HepG2 (cell line): ENCODE results near the gene DNAJC10.

Experiments used
- FOXK1 ChIP-seq: sonication (generic); formaldehyde crosslinking; IDR thresholded peaks from 2 replicates; pipeline ENCODE4 v1.4.0; 2020; ENCODE audit warnings: low read depth, missing genetic modification reagents, borderline replicate concordance
- NCOA2 ChIP-seq: sonication (generic); formaldehyde crosslinking; IDR thresholded peaks from 2 replicates; pipeline ENCODE4 v1.8.0; 2022; ENCODE audit warnings: inconsistent platforms
- NFE2L1 ChIP-seq: sonication (generic); formaldehyde crosslinking; IDR thresholded peaks from 2 replicates; pipeline ENCODE4 v1.4.0; 2020; ENCODE audit warnings: missing genetic modification reagents, mild to moderate bottlenecking, borderline replicate concordance
- ZNF232 ChIP-seq: sonication (generic); formaldehyde crosslinking; IDR thresholded peaks from 2 replicates; pipeline ENCODE4 v1.4.0; 2020; ENCODE audit warnings: missing genetic modification reagents, borderline replicate concordance
- ZNF24 ChIP-seq: fragments of 450-650 bp; IDR thresholded peaks from 2 replicates; pipeline ENCODE4 v1.6.1; 2017; ENCODE audit warnings: antibody characterized with exemption, mild to moderate bottlenecking
- TF ChIP-seq, protein P1 (sequence below): sonication (generic); formaldehyde crosslinking; IDR thresholded peaks from 2 replicates; pipeline ENCODE4 v1.5.0; 2020; ENCODE audit warnings: missing genetic modification reagents
- TF ChIP-seq, protein P2 (sequence below): sonication (generic); formaldehyde crosslinking; IDR thresholded peaks from 2 replicates; pipeline ENCODE4 v1.5.0; 2020; ENCODE audit warnings: mild to moderate bottlenecking, missing genetic modification reagents, moderate library complexity

DNA sequence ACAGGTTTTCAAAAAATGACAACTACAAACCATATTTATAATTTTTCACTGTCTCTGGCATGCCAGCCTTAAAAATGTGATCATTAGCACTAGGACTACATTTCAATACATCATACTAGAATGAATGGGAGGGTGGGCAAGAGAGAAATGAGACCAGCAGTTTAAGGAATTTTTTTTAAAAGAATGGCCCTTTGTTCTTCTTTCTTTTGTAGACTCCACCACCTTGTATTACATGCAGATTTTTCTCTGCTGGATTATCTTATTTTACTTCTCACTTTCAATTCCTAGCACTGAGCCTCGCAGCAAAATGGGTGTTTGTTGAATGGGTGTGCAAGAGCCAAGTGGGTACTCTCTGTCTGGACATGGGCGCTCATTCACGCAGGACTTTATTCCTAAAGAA lies 110.4 kb downstream of the DNAJC10 start:
- TF ChIP-seq ZNF232 (CRISPR knock-in tag) (no peak), NFE2L1 (CRISPR knock-in tag) (no peak), ZNF24 (no peak), NCOA2 (CRISPR knock-in tag) (no peak), FOXK1 (CRISPR knock-in tag) (no peak)
- TF ChIP-seq, protein P1, sequence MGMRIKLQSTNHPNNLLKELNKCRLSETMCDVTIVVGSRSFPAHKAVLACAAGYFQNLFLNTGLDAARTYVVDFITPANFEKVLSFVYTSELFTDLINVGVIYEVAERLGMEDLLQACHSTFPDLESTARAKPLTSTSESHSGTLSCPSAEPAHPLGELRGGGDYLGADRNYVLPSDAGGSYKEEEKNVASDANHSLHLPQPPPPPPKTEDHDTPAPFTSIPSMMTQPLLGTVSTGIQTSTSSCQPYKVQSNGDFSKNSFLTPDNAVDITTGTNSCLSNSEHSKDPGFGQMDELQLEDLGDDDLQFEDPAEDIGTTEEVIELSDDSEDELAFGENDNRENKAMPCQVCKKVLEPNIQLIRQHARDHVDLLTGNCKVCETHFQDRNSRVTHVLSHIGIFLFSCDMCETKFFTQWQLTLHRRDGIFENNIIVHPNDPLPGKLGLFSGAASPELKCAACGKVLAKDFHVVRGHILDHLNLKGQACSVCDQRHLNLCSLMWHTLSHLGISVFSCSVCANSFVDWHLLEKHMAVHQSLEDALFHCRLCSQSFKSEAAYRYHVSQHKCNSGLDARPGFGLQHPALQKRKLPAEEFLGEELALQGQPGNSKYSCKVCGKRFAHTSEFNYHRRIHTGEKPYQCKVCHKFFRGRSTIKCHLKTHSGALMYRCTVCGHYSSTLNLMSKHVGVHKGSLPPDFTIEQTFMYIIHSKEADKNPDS (CRISPR knock-in tag) = no peak
- TF ChIP-seq, protein P2, sequence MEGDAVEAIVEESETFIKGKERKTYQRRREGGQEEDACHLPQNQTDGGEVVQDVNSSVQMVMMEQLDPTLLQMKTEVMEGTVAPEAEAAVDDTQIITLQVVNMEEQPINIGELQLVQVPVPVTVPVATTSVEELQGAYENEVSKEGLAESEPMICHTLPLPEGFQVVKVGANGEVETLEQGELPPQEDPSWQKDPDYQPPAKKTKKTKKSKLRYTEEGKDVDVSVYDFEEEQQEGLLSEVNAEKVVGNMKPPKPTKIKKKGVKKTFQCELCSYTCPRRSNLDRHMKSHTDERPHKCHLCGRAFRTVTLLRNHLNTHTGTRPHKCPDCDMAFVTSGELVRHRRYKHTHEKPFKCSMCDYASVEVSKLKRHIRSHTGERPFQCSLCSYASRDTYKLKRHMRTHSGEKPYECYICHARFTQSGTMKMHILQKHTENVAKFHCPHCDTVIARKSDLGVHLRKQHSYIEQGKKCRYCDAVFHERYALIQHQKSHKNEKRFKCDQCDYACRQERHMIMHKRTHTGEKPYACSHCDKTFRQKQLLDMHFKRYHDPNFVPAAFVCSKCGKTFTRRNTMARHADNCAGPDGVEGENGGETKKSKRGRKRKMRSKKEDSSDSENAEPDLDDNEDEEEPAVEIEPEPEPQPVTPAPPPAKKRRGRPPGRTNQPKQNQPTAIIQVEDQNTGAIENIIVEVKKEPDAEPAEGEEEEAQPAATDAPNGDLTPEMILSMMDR (CRISPR knock-in tag) = no peak
